ENCODE data around the gene TRIM65.

GRCh38 chr17:75909051-75909811 is 12.5 kb upstream of the TRIM65 start:
- TF ChIP-seq CTCF (conservative IDR thresholded peaks at IDR 0.05; ENCODE audit: low read length) (no peak), EZH2phosphoT487 (IDR thresholded peaks at IDR 0.05; ENCODE audit: borderline replicate concordance) (no peak)

All from Loucy (cell line).